ENCODE measurements around the gene DDX19B. TPM values are rescaled to one million over a fixed set of nuclear protein-coding genes. Genes with fewer than 3 reads are reported as not detected.

DDX19B gene
- total and polyA plus RNA-seq, 9 of the 15 experiments (the other 6 are each of a cell fraction or from before 2014, with no cell fraction given): 7.0 to 32.9 (median 19.3) TPM

- peak; percentile 97 for TF ChIP-seq ERF (CRISPR knock-in tag; IDR thresholded peaks at IDR 0.05)
- TF ChIP-seq ZBTB17 (CRISPR knock-in tag; IDR thresholded peaks at IDR 0.05): peak; percentile 69
- TF ChIP-seq ZNF431 (CRISPR knock-in tag; IDR thresholded peaks at IDR 0.05): no peak
- no peak for TF ChIP-seq ZNF699 (CRISPR knock-in tag; IDR thresholded peaks at IDR 0.05; ENCODE audit: insufficient replicate concordance)
- no peak; the same call in 1 of the 2 replicates for TF ChIP-seq RHOXF2B (CRISPR knock-in tag; conservative IDR thresholded peaks at IDR 0.05)
- TF ChIP-seq, protein P1, sequence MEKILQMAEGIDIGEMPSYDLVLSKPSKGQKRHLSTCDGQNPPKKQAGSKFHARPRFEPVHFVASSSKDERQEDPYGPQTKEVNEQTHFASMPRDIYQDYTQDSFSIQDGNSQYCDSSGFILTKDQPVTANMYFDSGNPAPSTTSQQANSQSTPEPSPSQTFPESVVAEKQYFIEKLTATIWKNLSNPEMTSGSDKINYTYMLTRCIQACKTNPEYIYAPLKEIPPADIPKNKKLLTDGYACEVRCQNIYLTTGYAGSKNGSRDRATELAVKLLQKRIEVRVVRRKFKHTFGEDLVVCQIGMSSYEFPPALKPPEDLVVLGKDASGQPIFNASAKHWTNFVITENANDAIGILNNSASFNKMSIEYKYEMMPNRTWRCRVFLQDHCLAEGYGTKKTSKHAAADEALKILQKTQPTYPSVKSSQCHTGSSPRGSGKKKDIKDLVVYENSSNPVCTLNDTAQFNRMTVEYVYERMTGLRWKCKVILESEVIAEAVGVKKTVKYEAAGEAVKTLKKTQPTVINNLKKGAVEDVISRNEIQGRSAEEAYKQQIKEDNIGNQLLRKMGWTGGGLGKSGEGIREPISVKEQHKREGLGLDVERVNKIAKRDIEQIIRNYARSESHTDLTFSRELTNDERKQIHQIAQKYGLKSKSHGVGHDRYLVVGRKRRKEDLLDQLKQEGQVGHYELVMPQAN (IDR thresholded peaks at IDR 0.05; ENCODE audit: borderline replicate concordance): peak; percentile 86; the same call in 1 of the 2 replicates
- TF ChIP-seq POLR2AphosphoS2 (IDR thresholded peaks at IDR 0.05; ENCODE audit: low read length): peak; percentile 96; the same call in 1 of the 2 replicates
- no peak for TF ChIP-seq SRSF9 (IDR thresholded peaks at IDR 0.05; ENCODE audit: borderline replicate concordance, low read depth, low read length)
- 0 out of 2 replicates have a peak, but pooled peaks have one; percentile 50 for TF ChIP-seq CHCHD3 (CRISPR knock-in tag; IDR thresholded peaks at IDR 0.05)
- TF ChIP-seq HOXB6 (CRISPR knock-in tag; IDR thresholded peaks at IDR 0.05; ENCODE audit: borderline replicate concordance): no peak
- no peak for TF ChIP-seq EZH2 (IDR thresholded peaks at IDR 0.05; ENCODE audit: borderline replicate concordance, low read depth, low read length)
- no peak for TF ChIP-seq FOXA1 (IDR thresholded peaks at IDR 0.05; ENCODE audit: borderline replicate concordance)
- TF ChIP-seq ZBTB12 (CRISPR knock-in tag; IDR thresholded peaks at IDR 0.05): no peak
- peak; percentile 82 for TF ChIP-seq SAFB (IDR thresholded peaks at IDR 0.05; ENCODE audit: borderline replicate concordance, low read depth, low read length)
- TF ChIP-seq ZNF57 (CRISPR knock-in tag; IDR thresholded peaks at IDR 0.05): peak; percentile 78; the same call in 1 of the 2 replicates
These were observed 9.5 kb upstream of the DDX19B start, which contains the start of gene AARS1 (continued) for GRCh38 chr16:70289229-70290094.

Data from K562 (cell line).